Keratinocyte (primary cell): ENCODE results near the gene DDX31. TPM values are rescaled to one million over a fixed set of nuclear protein-coding genes. Genes with fewer than 3 reads are reported as not detected.

ENCODE experiments used
- DNase-seq: peaks from one replicate; pipeline ENCODE4 v3.0.0-alpha.2; 2011; ENCODE audit warnings: low read depth, missing footprints, low spot score
- FAIRE-seq: peaks from 2 replicates; lab custom pipeline; 2011; peaks lifted over from hg19 to GRCh38; lab: Jason Lieb, UNC
- H2AFZ ChIP-seq: 2 replicates; pipeline ENCODE4 v1.6.0; 2012; ENCODE audit warnings: low read length, control low read depth, inconsistent platforms; ENCODE audit not compliant: control insufficient read depth
- H3K27ac ChIP-seq: 2 replicates; pipeline ENCODE4 v1.5.1; 2011; ENCODE audit warnings: low read length; ENCODE audit not compliant: control insufficient read depth, insufficient read depth
- H3K27me3 ChIP-seq: 3 replicates; pipeline ENCODE4 v1.6.0; 2011; ENCODE audit warnings: low read length; ENCODE audit not compliant: control insufficient read depth, insufficient read depth; ENCODE audit errors: extremely low read depth
- H3K36me3 ChIP-seq, 2 experiments: 2 replicates in 1 of 2; 3 replicates in 1 of 2; pipeline ENCODE4 v1.5.1; 2011; ENCODE audit warnings: low read length in 2 of 2, mild to moderate bottlenecking in 1 of 2; ENCODE audit not compliant: control insufficient read depth in 2 of 2, insufficient read depth in 2 of 2; ENCODE audit errors: extremely low read depth in 1 of 2
- H3K4me1 ChIP-seq: 3 replicates; pipeline ENCODE4 v1.5.1; 2011; ENCODE audit warnings: low read length; ENCODE audit not compliant: control insufficient read depth, insufficient read depth; ENCODE audit errors: extremely low read depth
- H3K4me2 ChIP-seq: 3 replicates; pipeline ENCODE4 v1.6.0; 2011; ENCODE audit warnings: low read depth, low read length; ENCODE audit not compliant: control insufficient read depth, insufficient read depth; ENCODE audit errors: extremely low read depth
- H3K4me3 ChIP-seq, 3 experiments: fragments of 200-600 bp in 1 of 3; sonication (generic) in 1 of 3; 2 replicates in 2 of 3; 3 replicates in 1 of 3; pipeline ENCODE4 v1.5.1; 2011 to 2016; ENCODE audit warnings: low read length in 3 of 3, mild to moderate bottlenecking in 3 of 3, control low read depth in 2 of 3, inconsistent platforms in 1 of 3, low read depth in 1 of 3, mixed read lengths in 1 of 3, mixed run types in 1 of 3, moderate library complexity in 1 of 3; ENCODE audit not compliant: control insufficient read depth in 2 of 3, insufficient read depth in 2 of 3; ENCODE audit errors: extremely low read depth in 1 of 3
- H3K79me2 ChIP-seq: 2 replicates; pipeline ENCODE4 v1.6.0; 2012; ENCODE audit warnings: low read length; ENCODE audit not compliant: control insufficient read depth, insufficient read depth
- H3K9ac ChIP-seq: 3 replicates; pipeline ENCODE4 v1.6.0; 2011; ENCODE audit warnings: low read length; ENCODE audit not compliant: control insufficient read depth, insufficient read depth; ENCODE audit errors: extremely low read depth
- H3K9me1 ChIP-seq: 3 replicates; pipeline ENCODE4 v1.6.0; 2011; ENCODE audit warnings: low read length; ENCODE audit not compliant: control insufficient read depth, insufficient read depth; ENCODE audit errors: extremely low read depth
- H3K9me3 ChIP-seq: 2 replicates; pipeline ENCODE4 v1.5.1; 2012; ENCODE audit warnings: low read depth, low read length; ENCODE audit not compliant: control insufficient read depth
- H4K20me1 ChIP-seq: 3 replicates; pipeline ENCODE4 v1.6.0; 2011; ENCODE audit warnings: low read length; ENCODE audit not compliant: control insufficient read depth, insufficient read depth; ENCODE audit errors: extremely low read depth
- EZH2 ChIP-seq: IDR thresholded peaks from one replicate; pipeline ENCODE4 v1.6.1; 2012; ENCODE audit warnings: inconsistent platforms, mild to moderate bottlenecking, low read length, moderate library complexity
- dilution Hi-C: fragments of 300-500 bp; cut with MboI; formaldehyde crosslinking; loops from one replicate; pipeline ENCODE4 v1.7.0; 2020; ENCODE audit warnings: low sequenced_read_pairs; ENCODE audit not compliant: extremely low pct_ligation_motif_present
- polyA plus RNA-seq, 5 experiments: library from polyadenylated mRNA; depleted of rRNA in 3 of 5; stranded (reverse) in 3 of 5; stranded (forward) in 1 of 5; unstranded in 1 of 5; fragments of >200 nt; gene quantifications; 1 replicate in 1 of 5; 2 replicates in 3 of 5; 3 replicates in 1 of 5; pipeline versions ENCODE4 v1.2.1 to v1.2.3, GENCODE V29; 2011 to 2012; ENCODE audit warnings: missing spikeins in 2 of 5, low read depth in 1 of 5, low replicate concordance in 1 of 5
- TF ChIP-seq, protein P1 (sequence below), 3 experiments: IDR thresholded peaks in 1 of 3; conservative IDR thresholded peaks in 1 of 3; optimal IDR thresholded peaks in 1 of 3; 2 replicates in 2 of 3; 3 replicates in 1 of 3; pipeline versions ENCODE3 to v1.5.1; 2011; ENCODE audit warnings: low read length in 3 of 3, mild to moderate bottlenecking in 3 of 3, moderate library complexity in 2 of 3, control low read depth in 1 of 3, inconsistent platforms in 1 of 3; ENCODE audit not compliant: insufficient read depth in 2 of 3; ENCODE audit errors: extremely low read depth in 1 of 3

DDX31 gene
- polyA plus RNA-seq, 1 donor (not counting 4 experiments of a cell fraction or from before 2014, with no cell fraction given), result 21.0 TPM

GRCh38 chr9:132557159-132557558, 112.6 kb downstream of the DDX31 start:
- no peak for DNase-seq
- Histone ChIP-seq H3K4me2 (no peak overlapping the region), H3K27ac (no peak overlapping the region), H3K79me2 (no peaks in the 10 kb centered on the region), H3K9me1 (no peaks in the 10 kb centered on the region), H3K9ac (no peak overlapping the region), H3K36me3 (no peaks in the 10 kb centered on the region), H4K20me1 (no peaks in the 10 kb centered on the region), H3K9me3 (no peaks in the 10 kb centered on the region), H3K4me1 (no peaks in the 10 kb centered on the region), H2AFZ (no peak overlapping the region), H3K4me3 (no peak overlapping the region), H3K27me3 (peaks cover 52% of the 10 kb centered on the region)
- TF ChIP-seq, protein P1, sequence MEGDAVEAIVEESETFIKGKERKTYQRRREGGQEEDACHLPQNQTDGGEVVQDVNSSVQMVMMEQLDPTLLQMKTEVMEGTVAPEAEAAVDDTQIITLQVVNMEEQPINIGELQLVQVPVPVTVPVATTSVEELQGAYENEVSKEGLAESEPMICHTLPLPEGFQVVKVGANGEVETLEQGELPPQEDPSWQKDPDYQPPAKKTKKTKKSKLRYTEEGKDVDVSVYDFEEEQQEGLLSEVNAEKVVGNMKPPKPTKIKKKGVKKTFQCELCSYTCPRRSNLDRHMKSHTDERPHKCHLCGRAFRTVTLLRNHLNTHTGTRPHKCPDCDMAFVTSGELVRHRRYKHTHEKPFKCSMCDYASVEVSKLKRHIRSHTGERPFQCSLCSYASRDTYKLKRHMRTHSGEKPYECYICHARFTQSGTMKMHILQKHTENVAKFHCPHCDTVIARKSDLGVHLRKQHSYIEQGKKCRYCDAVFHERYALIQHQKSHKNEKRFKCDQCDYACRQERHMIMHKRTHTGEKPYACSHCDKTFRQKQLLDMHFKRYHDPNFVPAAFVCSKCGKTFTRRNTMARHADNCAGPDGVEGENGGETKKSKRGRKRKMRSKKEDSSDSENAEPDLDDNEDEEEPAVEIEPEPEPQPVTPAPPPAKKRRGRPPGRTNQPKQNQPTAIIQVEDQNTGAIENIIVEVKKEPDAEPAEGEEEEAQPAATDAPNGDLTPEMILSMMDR (optimal IDR thresholded peaks at IDR 0.05 in 1 of 3, IDR thresholded peaks at IDR 0.05 in 1 of 3, conservative IDR thresholded peaks at IDR 0.05 in 1 of 3; ENCODE audit: extremely low read depth in 1 of 3, insufficient read depth in 2 of 3, low read length in 3 of 3), result no peak
- TF ChIP-seq EZH2, result no peak
- no peak for FAIRE-seq
- dilution Hi-C loops, result no loop called here

GRCh38 chr9:132556714-132557113, 113.1 kb downstream of the DDX31 start:
- Histone ChIP-seq H3K36me3 (no peaks in the 10 kb centered on the region), H3K27me3 (peaks cover 47% of the 10 kb centered on the region)
- TF ChIP-seq, protein P1 (optimal IDR thresholded peaks at IDR 0.05 in 1 of 3, IDR thresholded peaks at IDR 0.05 in 1 of 3, conservative IDR thresholded peaks at IDR 0.05 in 1 of 3; ENCODE audit: extremely low read depth in 1 of 3, insufficient read depth in 2 of 3, low read length in 3 of 3), result no peak
- no peak for TF ChIP-seq EZH2

More at GRCh38 chr9:132556714-132557113, 113.1 kb downstream of the DDX31 start:
- no peak overlapping the region for H3K9ac ChIP-seq
- no peak for FAIRE-seq
- H3K4me1 ChIP-seq, result no peaks in the 10 kb centered on the region
- no peak overlapping the region for H2AFZ ChIP-seq
- no peak overlapping the region for H3K27ac ChIP-seq
- H4K20me1 ChIP-seq, result no peaks in the 10 kb centered on the region
- no peak overlapping the region for H3K4me3 ChIP-seq
- no peak for DNase-seq
- no peaks in the 10 kb centered on the region for H3K9me3 ChIP-seq
- no peaks in the 10 kb centered on the region for H3K9me1 ChIP-seq
- dilution Hi-C loops, result no loop called here
- no peak overlapping the region for H3K4me2 ChIP-seq
- no peaks in the 10 kb centered on the region for H3K79me2 ChIP-seq
